Common myeloid progenitor, CD34-positive (primary cell): ENCODE results near the gene OMA1. TPM values are rescaled to one million over a fixed set of nuclear protein-coding genes. Genes with fewer than 3 reads are reported as not detected.
A peak's percentile ranks its signal among the peaks of the same experiment; 100 is the strongest.

Experiments used
- CTCF ChIA-PET: fragments of 350-600 bp; sonication (Branson Sonifier 250); formaldehyde crosslinking; loops from one replicate; lab custom pipeline; 2021; ENCODE audit warnings: antibody characterized with exemption; lab: Charles Lee
- POLR2A ChIA-PET: fragments of 350-600 bp; sonication (Branson Sonifier 250); formaldehyde crosslinking; loops from one replicate; lab custom pipeline; 2021; ENCODE audit warnings: antibody characterized with exemption; lab: Charles Lee
- DNase-seq, 3 donors: peaks; one replicate each; pipeline versions ENCODE4 v3.0.0 to v3.0.0-alpha.2; 2013
- H3K27ac ChIP-seq, 2 experiments: 1 replicate in 1 of 2; 2 replicates in 1 of 2; pipeline ENCODE4 v1.7.0; 2013; ENCODE audit warnings: inconsistent platforms in 2 of 2, low read length in 2 of 2, mild to moderate bottlenecking in 2 of 2, low read depth in 1 of 2, moderate library complexity in 1 of 2; ENCODE audit not compliant: severe bottlenecking in 2 of 2, insufficient read depth in 1 of 2, poor library complexity in 1 of 2
- H3K27me3 ChIP-seq, 5 experiments: replicated peaks in 2 of 5; 1 replicate in 3 of 5; 2 replicates in 2 of 5; pipeline versions ENCODE4 v1.6.1 to v1.7.0; 2013; ENCODE audit warnings: low read length in 4 of 5, mild to moderate bottlenecking in 2 of 5, moderate library complexity in 2 of 5, inconsistent platforms in 1 of 5; ENCODE audit not compliant: insufficient read depth in 5 of 5, control insufficient read depth in 4 of 5
- H3K36me3 ChIP-seq, 4 experiments: 1 replicate in 2 of 4; 2 replicates in 2 of 4; pipeline versions ENCODE4 v1.6.1 to v1.7.0; 2013; ENCODE audit warnings: low read length in 3 of 4, control low read depth in 1 of 4, mild to moderate bottlenecking in 1 of 4; ENCODE audit not compliant: control insufficient read depth in 4 of 4, insufficient read depth in 4 of 4
- H3K4me1 ChIP-seq, 4 experiments: 1 replicate in 3 of 4; 2 replicates in 1 of 4; pipeline versions ENCODE4 v1.6.1 to v1.7.1; 2013; ENCODE audit warnings: low read length in 3 of 4, mild to moderate bottlenecking in 3 of 4, control low read depth in 1 of 4, inconsistent platforms in 1 of 4, moderate library complexity in 1 of 4; ENCODE audit not compliant: control insufficient read depth in 4 of 4, insufficient read depth in 4 of 4; ENCODE audit errors: control extremely low read depth in 1 of 4
- H3K4me3 ChIP-seq, 7 experiments: 1 replicate in 4 of 7; 2 replicates in 3 of 7; pipeline versions ENCODE4 v1.5.1 to v1.7.0; 2013; ENCODE audit warnings: mild to moderate bottlenecking in 7 of 7, low read length in 6 of 7, moderate library complexity in 6 of 7, inconsistent platforms in 2 of 7, low read depth in 2 of 7, control low read depth in 1 of 7; ENCODE audit not compliant: insufficient read depth in 4 of 7, control insufficient read depth in 1 of 7; ENCODE audit errors: extremely low read depth in 1 of 7
- H3K9me3 ChIP-seq, 5 experiments: 1 replicate in 4 of 5; 2 replicates in 1 of 5; pipeline versions ENCODE4 v1.6.1 to v1.7.1; 2013; ENCODE audit warnings: low read length in 4 of 5, mild to moderate bottlenecking in 2 of 5, inconsistent platforms in 1 of 5, low read depth in 1 of 5, moderate library complexity in 1 of 5; ENCODE audit not compliant: control insufficient read depth in 4 of 5, insufficient read depth in 2 of 5; ENCODE audit errors: control extremely low read depth in 1 of 5
- WGBS: methylation state at CpG from one replicate; pipeline ENCODE4 v1.1.5; 2013; ENCODE audit not compliant: insufficient coverage; 5-methylcytosine and 5-hydroxymethylcytosine counted together
- polyA plus RNA-seq: library from polyadenylated mRNA; unstranded; fragments of 120-200 nt; gene quantifications from one replicate; pipeline ENCODE4 v1.2.1, GENCODE V29; 2013

OMA1 gene
- polyA plus RNA-seq = 24.4 TPM

- no peaks in the 10 kb centered on the region for H3K36me3 ChIP-seq
- H3K9me3 ChIP-seq = no peaks in the 10 kb centered on the region
- peaks cover 3 to 19% (median 11%) of the 10 kb centered on the region in 4 experiments for H3K4me1 ChIP-seq
- CTCF ChIA-PET = interaction anchor here (0.8 to 2.9 kb wide), 11 partner anchors 9 to 1152 kb away, joined by 3 to 28 read pairs (median 4); partner anchors contain the start of gene MYSM1
- 0% methylated on average over 42 of the region's 46 CpGs for whole genome bisulfite sequencing
- DNase-seq = peak; percentile 97 to 99 (median 99)
- peak within 1 kb of the TSS; percentile 85 to 94 for H3K27ac ChIP-seq
- H3K4me3 ChIP-seq = peak within 1 kb of the TSS; percentile 68 to 90 (median 81)
- H3K27me3 ChIP-seq = no peaks in the 10 kb centered on the region
- POLR2A ChIA-PET = interaction anchor here (0.6 kb wide), 1 partner anchor 51 kb away, joined by 3 read pairs; no protein-coding TSS in a partner anchor
These were observed at the start of gene OMA1 for GRCh38 chr1:58546520-58547308. OMA1 (minus strand) TSS chr1:58546726; CDS start chr1:58539294, 7,432 bp downstream.

GRCh38 chr1:58594546-58594945 is 48.0 kb upstream of the OMA1 start:
- WGBS = 89% methylated on average over 1 of the region's 1 CpG
- POLR2A ChIA-PET = no interaction called here

GRCh38 chr1:58592522-58593134 is 46.1 kb upstream of the OMA1 start:
- Histone ChIP-seq H3K9me3 (no peaks in the 10 kb centered on the region), H3K27me3 (no peaks in the 10 kb centered on the region), H3K4me3 (no peak overlapping the region), H3K27ac (no peak overlapping the region), H3K4me1 (peaks cover 0 to 14% (median 2%) of the 10 kb centered on the region in 4 experiments), H3K36me3 (no peaks in the 10 kb centered on the region)
- no peak for DNase-seq
- WGBS = no CpG with 5 or more reads among the region's 5 CpGs
- CTCF ChIA-PET = interaction anchor here (1.6 kb wide), 1 partner anchor 21 kb away, joined by 3 read pairs; no protein-coding TSS in a partner anchor
- POLR2A ChIA-PET = no interaction called here

More at GRCh38 chr1:58594546-58594945, 48.0 kb upstream of the OMA1 start:
- Histone ChIP-seq H3K9me3 (no peaks in the 10 kb centered on the region), H3K4me1 (peaks cover 7 to 28% (median 13%) of the 10 kb centered on the region in 4 experiments), H3K4me3 (no peak overlapping the region), H3K27ac (no peak overlapping the region), H3K36me3 (no peaks in the 10 kb centered on the region), H3K27me3 (no peaks in the 10 kb centered on the region)
- CTCF ChIA-PET = interaction anchor here (0.9 to 1.1 kb wide), 3 partner anchors 13 to 58 kb away, joined by 3 read pairs; no protein-coding TSS in a partner anchor
- no peak for DNase-seq

- CTCF ChIA-PET = interaction anchor here (0.8 to 1.6 kb wide), 2 partner anchors 22 to 26 kb away, joined by 3 read pairs; no protein-coding TSS in a partner anchor
- peaks cover 0 to 7% (median 0%) of the 10 kb centered on the region in 4 experiments for H3K4me1 ChIP-seq
- H3K9me3 ChIP-seq = no peaks in the 10 kb centered on the region
- no peak overlapping the region for H3K4me3 ChIP-seq
- H3K27me3 ChIP-seq = no peaks in the 10 kb centered on the region
- no CpG with 5 or more reads among the region's 1 CpG for WGBS
- H3K36me3 ChIP-seq = no peaks in the 10 kb centered on the region
- DNase-seq = no peak
- POLR2A ChIA-PET = no interaction called here
- no peak overlapping the region for H3K27ac ChIP-seq
These were observed 45.3 kb upstream of the OMA1 start for GRCh38 chr1:58591806-58592205.

- Histone ChIP-seq H3K9me3 (no peaks in the 10 kb centered on the region), H3K27ac (no peak overlapping the region), H3K27me3 (no peaks in the 10 kb centered on the region), H3K4me3 (no peak overlapping the region), H3K4me1 (peaks cover 0 to 15% (median 4%) of the 10 kb centered on the region in 4 experiments), H3K36me3 (no peaks in the 10 kb centered on the region)
- no peak for DNase-seq
- ChIA-PET POLR2A (interaction anchor here (0.6 kb wide), 1 partner anchor 94 kb away, joined by 4 read pairs; no protein-coding TSS in a partner anchor), CTCF (no interaction called here)
These were observed 43.5 kb upstream of the OMA1 start for GRCh38 chr1:58590019-58590418.

- ChIA-PET CTCF (interaction anchor here (0.8 to 1.6 kb wide), 2 partner anchors 19 to 55 kb away, joined by 3 read pairs; no protein-coding TSS in a partner anchor), POLR2A (no interaction called here)
- Histone ChIP-seq H3K27me3 (no peaks in the 10 kb centered on the region), H3K4me3 (no peak overlapping the region), H3K4me1 (peaks cover 6 to 31% (median 17%) of the 10 kb centered on the region in 4 experiments), H3K36me3 (no peaks in the 10 kb centered on the region), H3K27ac (no peak overlapping the region), H3K9me3 (no peaks in the 10 kb centered on the region)
- WGBS = 100% methylated on average over 2 of the region's 5 CpGs
- DNase-seq = no peak
These were observed 41.9 kb upstream of the OMA1 start for GRCh38 chr1:58588396-58588795.
